ENCODE measurements around the gene INTS1. TPM values are rescaled to one million over a fixed set of nuclear protein-coding genes. Genes with fewer than 3 reads are reported as not detected.

The INTS1 gene
- polyA plus RNA-seq, 2 of the 4 experiments (the other 2 are of a cell fraction) = 14.6 to 48.1 TPM

DNA sequence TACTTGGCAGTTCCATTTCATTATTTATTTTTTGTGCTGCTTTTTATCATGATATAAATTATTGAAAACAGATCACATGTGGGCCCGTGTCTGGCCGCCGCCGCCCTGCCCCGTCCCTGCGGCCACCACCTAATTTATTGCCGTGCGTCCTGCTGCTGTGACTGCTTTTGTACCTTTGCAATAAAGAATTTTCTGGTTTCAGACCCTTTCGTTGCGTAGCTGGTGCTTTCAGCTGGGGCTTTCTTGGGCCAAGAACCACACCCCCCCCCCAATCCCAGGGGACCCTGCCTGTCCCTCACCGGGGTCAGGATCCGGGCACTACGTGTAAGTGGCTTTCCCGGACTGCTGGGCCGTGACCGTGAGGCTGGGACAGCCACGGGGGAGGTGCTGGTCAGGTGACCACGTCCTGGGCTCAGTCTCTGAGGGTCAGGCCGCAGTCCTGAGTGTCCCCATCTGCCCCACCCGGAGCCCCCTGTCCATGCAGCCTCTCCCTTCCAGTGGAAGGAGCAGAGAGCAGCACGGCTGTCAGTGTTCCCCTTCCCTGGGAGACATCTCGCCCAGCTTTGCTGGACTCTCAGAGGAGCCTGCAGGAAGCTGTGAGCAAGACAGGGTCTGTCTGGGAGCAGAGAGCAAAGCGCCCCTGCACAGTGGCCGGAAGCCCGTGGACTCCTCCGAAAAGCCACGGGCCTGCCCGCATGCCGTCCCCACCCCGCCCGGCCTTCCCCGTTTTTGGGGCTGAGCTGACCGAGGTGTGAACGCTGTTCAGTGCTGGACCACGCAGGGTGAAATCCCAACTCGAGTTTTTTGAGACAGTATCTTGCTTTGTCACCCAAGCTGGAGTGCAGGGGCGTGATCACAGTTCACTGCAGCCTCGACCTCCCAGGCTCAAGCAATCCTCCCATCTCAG is 38.9 kb upstream of the INTS1 start (continued):
- TF ChIP-seq CBX8 (IDR thresholded peaks at IDR 0.05) = no peak
- TF ChIP-seq, protein P1, sequence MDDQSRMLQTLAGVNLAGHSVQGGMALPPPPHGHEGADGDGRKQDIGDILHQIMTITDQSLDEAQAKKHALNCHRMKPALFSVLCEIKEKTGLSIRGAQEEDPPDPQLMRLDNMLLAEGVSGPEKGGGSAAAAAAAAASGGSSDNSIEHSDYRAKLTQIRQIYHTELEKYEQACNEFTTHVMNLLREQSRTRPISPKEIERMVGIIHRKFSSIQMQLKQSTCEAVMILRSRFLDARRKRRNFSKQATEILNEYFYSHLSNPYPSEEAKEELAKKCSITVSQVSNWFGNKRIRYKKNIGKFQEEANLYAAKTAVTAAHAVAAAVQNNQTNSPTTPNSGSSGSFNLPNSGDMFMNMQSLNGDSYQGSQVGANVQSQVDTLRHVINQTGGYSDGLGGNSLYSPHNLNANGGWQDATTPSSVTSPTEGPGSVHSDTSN (IDR thresholded peaks at IDR 0.05) = peak; percentile 88
- TF ChIP-seq HOXA7 (CRISPR knock-in tag; IDR thresholded peaks at IDR 0.05) = peak; percentile 60

- ATAC-seq = no peak
- ChIA-PET CTCF (interaction anchor here (1.2 to 18.4 kb wide), 2 partner anchors 15 to 37 kb away, joined by 3 to 204 read pairs; partner anchors contain the start of gene TMEM184A), POLR2A (no interaction called here)
- 0 out of 2 replicates have a peak, but pooled peaks have one; percentile 38 for TF ChIP-seq EHF (CRISPR knock-in tag; IDR thresholded peaks at IDR 0.05)
- TF ChIP-seq PHF8 (IDR thresholded peaks at IDR 0.05; ENCODE audit: borderline replicate concordance, low read depth) = no peak
- TF ChIP-seq CBX8 (IDR thresholded peaks at IDR 0.05) = no peak
- TF ChIP-seq, protein P2, sequence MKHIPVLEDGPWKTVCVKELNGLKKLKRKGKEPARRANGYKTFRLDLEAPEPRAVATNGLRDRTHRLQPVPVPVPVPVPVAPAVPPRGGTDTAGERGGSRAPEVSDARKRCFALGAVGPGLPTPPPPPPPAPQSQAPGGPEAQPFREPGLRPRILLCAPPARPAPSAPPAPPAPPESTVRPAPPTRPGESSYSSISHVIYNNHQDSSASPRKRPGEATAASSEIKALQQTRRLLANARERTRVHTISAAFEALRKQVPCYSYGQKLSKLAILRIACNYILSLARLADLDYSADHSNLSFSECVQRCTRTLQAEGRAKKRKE (CRISPR knock-in tag; IDR thresholded peaks at IDR 0.05; ENCODE audit: low read depth) = peak; percentile 47; the same call in 1 of the 2 replicates
- TF ChIP-seq ZSCAN20 (CRISPR knock-in tag; IDR thresholded peaks at IDR 0.05) = no peak
- TF ChIP-seq TP53 (CRISPR knock-in tag; IDR thresholded peaks at IDR 0.05) = peak; percentile 39; the same call in 1 of the 2 replicates
- TF ChIP-seq ZFP36 (IDR thresholded peaks at IDR 0.05; ENCODE audit: borderline replicate concordance, partially characterized antibody) = no peak
- TF ChIP-seq, protein P1 (IDR thresholded peaks at IDR 0.05) = 0 out of 2 replicates have a peak, but pooled peaks have one; percentile 59
- Histone ChIP-seq H3K4me1 (peaks cover 92% of the 10 kb centered on the region), H3K4me3 (no peak overlapping the region), H3K9me3 (no peaks in the 10 kb centered on the region), H3K4me2 (peak overlapping the region; percentile 1; the same call in 2 of the 3 replicates), H3K27ac (peak overlapping the region; percentile 97 to 98; a peak in 5 of 6 replicates)
- no peak for FAIRE-seq
- WGBS (ENCODE audit: missing lambda C conversion rate) = 88% methylated on average over 21 of the region's 21 CpGs
- peak in 1 of 2 experiments; percentile 59 for DNase-seq (ENCODE audit: low read depth in 1 of 2, low spot score in 1 of 2)
Measured at GRCh38 chr7:1542329-1542728, 38.1 kb upstream of the INTS1 start.

DNA sequence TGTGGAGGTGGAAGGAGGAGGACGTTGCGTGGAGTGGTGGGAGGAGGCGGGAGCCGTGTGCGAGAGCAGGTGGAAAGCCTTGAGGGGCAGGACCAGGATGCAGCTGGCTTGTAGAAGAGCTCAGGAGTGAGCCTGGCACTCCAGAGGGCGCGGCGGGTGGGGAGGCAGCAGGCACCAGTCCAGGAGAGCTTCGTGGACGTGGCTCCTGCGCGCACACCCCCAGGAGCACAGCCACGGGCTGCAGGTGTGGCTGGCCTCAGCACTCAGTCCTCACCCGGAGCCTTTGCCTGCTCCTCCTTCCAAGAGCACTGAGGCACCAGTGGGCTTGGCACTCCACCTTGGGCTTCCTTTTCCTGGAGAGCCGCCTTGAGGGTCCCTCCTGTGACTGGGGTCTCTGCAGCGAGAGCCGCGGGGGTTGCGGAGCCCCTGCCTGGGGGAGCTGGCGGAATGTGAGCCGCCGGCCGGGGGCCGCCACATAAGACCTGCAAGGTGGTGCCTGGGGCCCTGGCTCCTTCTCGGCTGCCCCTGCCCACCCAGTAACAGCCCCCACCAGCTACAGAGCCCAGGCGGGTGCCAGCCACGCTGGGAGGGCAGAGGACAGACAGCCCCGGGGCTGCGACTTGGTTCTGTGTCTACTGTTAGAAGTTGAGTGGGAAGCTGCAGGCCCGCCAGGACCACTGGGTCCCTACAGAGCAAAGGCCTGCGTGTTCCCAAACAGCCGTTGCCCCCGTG is 37.4 kb upstream of the INTS1 start:
- H3K27ac ChIP-seq = peak overlapping the region; percentile 97 to 98; a peak in 5 of 6 replicates
- TF ChIP-seq CTCF (IDR thresholded peaks at IDR 0.05) (no peak), CEBPB (IDR thresholded peaks at IDR 0.05) (no peak), FOSB (CRISPR knock-in tag; IDR thresholded peaks at IDR 0.05) (peak; percentile 69; the same call in 1 of the 2 replicates), HOXA7 (CRISPR knock-in tag; IDR thresholded peaks at IDR 0.05) (peak; percentile 94; the same call in 1 of the 2 replicates), FOSL2 (IDR thresholded peaks at IDR 0.05) (no peak), FOSL2 (CRISPR knock-in tag; IDR thresholded peaks at IDR 0.05) (0 out of 2 replicates have a peak, but pooled peaks have one; percentile 2), FOXS1 (CRISPR knock-in tag; IDR thresholded peaks at IDR 0.05) (no peak), KDM5A (IDR thresholded peaks at IDR 0.05) (no peak), RARB (CRISPR knock-in tag; IDR thresholded peaks at IDR 0.05) (peak; percentile 60; the same call in 1 of the 2 replicates), EHF (CRISPR knock-in tag; IDR thresholded peaks at IDR 0.05) (peak; percentile 28; the same call in 1 of the 2 replicates), TFCP2L1 (CRISPR knock-in tag; IDR thresholded peaks at IDR 0.05) (peak; percentile 95)
- H3K4me2 ChIP-seq = peak overlapping the region; percentile 35
- peaks cover 88% of the 10 kb centered on the region for H3K4me1 ChIP-seq
- ChIA-PET CTCF (interaction anchor here (1.0 to 18.4 kb wide), 3 partner anchors 15 to 43 kb away, joined by 3 to 204 read pairs (median 3); partner anchors contain the start of gene TMEM184A), POLR2A (no interaction called here)
- no peak overlapping the region for H3K4me3 ChIP-seq
- ATAC-seq (no peak), DNase-seq (ENCODE audit: low read depth in 1 of 2, low spot score in 1 of 2) (peak in 1 of 2 experiments; percentile 71), FAIRE-seq (no peak)
- WGBS (ENCODE audit: missing lambda C conversion rate) = 82% methylated on average over 28 of the region's 33 CpGs
- no peaks in the 10 kb centered on the region for H3K9me3 ChIP-seq

All from A549 (cell line).